Stimulated activated CD8-positive, alpha-beta memory T cell treated with anti-CD3 and anti-CD28 coated beads, Interleukin-4, amount 100 ng/mL, for 24 hours (primary cell): ENCODE measurements around the gene TIGIT.

Experiments used
- DNase-seq: peaks from one replicate; pipeline ENCODE4 v3.0.0-alpha.2; 2020; ENCODE audit warnings: low read depth

TIGIT gene

DNA sequence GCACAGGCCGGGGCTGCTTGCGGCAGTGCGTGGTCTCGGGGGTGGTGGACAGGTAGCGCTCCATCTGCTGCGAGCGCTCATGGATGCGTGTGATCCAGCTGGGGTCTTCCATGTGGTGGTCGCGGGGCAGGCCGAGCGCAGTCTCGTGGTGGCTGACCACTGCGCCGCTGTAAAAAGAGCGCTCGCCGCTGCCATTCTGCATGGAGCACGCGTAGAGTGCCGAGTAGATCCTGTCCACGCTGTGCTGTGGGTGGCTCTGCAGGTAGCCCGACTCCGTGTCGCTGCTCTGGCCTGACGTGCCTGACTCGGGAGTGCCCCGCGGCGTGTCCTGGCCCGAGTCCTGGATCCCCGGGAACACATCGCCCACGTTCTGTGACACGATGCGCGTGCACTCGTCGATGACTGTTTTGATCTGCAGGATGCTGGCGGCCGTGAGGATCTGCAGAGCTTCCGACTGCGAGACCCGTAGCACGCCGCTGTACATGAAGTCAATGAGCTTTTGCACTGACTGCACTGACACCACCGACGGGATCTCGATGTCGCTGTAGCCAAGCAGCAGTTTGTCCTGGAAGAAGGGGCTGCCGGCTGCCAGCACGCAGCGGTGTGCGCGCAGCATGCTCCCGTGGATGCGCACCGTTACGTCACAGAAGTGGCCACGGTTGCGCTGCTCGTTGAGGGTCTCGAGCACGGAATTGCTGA is 57.4 kb downstream of the TIGIT start:
- DNase-seq: no peak

DNA sequence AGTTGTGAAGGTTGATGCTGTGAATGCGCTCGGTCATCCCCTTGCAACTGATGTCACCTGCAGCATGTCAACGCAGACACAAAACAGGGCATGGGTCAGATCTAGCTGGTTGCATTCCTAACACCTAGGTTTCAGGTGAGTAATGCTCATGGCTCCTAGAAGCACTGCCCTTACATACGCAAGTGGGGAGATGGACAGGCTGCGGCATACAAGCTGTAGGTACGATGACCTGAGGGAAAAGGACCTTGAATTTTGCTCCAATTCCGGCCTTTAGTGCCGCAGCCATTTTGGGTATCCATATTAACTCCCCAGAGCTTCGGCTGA is 58.0 kb downstream of the TIGIT start:
- DNase-seq: no peak

DNA sequence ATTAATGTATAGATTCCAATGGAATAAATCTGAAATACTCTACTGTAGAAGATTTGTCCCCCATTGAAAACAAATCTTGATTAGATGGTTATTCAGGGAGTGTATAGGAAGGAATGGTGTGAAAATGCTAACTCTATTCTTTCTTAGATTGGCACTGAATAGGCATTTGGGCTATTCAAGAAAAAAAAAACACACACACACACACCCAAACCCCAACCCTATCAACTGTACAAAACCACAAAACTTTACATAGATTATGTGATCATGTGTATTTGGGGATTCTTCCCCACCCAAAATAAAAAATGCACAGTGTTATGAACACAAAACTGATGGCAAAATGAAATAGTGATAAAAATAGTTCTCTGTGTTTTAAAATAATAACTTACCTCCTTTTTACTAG is 61.8 kb downstream of the TIGIT start:
- no peak for DNase-seq

DNA sequence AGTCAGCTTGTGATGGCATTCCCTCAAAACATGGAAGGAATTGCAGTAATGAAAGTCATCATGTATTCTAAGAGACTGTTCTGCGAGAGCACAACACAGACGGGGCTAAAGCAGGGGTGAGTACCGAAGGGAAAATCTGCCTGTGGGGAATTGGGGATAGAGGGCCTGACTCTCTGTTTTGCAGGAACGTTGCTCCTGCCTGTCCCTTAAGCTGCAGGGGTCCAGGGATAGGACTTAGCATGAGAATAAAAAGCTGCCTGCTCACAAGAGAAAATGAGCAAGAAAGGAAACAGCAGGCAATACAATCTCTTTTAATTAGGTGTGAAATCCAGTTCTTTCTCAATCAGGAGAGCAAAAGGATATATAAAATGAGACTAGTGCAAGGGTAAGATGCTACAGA is 62.2 kb downstream of the TIGIT start:
- DNase-seq: no peak

DNA sequence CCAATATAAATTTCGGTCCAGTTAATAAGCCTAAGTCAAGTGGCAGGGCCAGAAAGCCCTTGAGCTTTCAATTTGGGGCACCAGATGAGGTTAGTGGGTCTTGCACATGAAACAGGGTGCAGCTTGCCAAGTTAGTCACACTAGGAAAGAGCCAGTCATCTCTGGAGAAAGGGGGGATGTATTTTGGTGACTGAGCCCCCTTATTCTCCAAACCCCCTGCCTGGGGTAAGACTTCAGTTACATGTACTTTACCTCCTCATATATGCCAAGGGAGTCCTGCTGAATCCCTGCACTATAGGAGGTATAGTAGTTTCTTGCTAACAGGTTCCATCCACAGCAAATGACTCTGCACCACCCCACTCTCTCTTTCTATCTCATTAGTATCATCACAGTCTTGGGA is 62.7 kb downstream of the TIGIT start:
- DNase-seq: no peak
